Astrocyte of the hippocampus (primary cell): ENCODE data around the gene SIGLEC1.

Experiments
- DNase-seq: peaks from one replicate; pipeline ENCODE4 v3.0.0; 2011; ENCODE audit warnings: low read depth, low spot score

SIGLEC1 gene

DNA sequence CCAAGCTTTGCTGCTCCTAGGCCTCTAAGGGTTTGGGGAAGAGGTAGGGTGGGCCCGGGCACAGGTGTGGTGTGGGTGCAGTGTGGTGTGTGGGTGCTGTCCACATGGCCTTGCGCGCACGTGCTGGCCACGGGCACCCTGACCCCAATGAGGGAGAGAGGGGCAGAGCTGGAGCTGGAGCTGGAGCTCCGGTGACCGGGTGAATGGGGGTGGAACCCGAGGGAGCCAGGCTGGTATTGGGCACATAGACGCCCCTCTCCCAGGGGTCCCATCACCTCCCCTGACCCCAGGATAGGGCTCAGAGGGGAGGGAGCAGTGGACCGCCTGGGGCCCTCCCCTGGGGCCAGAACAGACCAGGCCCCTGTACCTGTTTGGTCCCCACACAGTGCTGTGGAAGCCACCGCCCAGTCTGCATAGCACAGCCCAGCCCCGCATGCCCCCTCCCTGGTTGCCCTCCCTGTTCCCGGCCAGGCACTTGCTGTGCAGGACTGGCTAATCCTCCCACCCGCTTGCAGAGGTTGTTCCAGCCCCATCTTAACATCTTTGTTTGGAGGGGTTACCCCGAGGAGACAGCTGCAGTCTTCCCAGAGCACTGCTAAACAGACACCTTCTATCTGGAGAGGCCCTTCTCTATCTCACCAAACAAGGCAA, 31.6 kb downstream of the SIGLEC1 start:
- DNase-seq = no peak

DNA sequence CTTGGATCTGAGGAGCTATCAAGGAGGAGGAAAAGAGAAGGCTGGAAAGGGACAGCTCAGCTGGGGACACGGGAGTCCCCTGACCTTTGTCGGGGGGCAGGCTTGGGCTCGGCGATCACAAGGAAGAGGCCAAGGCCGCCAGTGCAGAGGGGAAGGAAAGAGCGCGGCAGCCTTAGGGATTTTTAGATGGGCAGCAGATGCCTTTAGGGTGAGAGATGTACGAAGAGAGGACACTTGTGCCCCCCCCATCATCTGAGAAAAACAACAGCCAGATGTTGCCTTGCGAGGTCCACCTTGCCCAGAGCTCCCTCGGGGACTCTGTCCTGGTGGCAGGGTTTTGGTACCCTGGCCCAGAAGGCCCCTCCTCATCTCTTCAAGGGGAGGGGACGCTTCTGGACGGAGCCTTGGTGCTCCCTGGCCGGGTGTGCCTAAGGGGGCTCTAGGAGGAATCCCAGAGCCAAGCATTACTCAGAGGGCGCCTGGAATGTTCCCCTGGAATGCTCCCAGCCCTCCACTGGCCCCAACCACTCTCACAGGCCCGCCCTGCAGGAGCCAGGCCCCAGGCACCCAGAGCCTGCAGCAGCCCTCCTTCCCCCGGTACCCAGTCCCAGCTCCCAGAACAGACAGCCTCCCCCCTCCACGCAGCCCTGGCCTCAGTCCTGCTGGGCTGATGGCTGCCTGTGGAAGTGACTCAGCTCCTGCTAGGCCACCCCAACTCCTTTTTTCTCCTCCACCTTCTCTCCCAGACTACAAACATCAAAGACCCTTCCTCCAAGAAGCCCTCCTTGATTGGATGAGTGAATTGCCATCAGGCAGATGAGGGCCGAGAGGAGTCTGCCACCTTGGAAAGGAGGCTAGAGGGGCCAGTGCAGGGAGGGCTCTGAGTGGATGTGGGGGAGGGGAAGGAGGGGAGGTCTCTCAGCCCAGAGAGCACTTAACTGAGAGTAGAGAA, 32.4 kb downstream of the SIGLEC1 start:
- DNase-seq = peak; percentile 88

DNA sequence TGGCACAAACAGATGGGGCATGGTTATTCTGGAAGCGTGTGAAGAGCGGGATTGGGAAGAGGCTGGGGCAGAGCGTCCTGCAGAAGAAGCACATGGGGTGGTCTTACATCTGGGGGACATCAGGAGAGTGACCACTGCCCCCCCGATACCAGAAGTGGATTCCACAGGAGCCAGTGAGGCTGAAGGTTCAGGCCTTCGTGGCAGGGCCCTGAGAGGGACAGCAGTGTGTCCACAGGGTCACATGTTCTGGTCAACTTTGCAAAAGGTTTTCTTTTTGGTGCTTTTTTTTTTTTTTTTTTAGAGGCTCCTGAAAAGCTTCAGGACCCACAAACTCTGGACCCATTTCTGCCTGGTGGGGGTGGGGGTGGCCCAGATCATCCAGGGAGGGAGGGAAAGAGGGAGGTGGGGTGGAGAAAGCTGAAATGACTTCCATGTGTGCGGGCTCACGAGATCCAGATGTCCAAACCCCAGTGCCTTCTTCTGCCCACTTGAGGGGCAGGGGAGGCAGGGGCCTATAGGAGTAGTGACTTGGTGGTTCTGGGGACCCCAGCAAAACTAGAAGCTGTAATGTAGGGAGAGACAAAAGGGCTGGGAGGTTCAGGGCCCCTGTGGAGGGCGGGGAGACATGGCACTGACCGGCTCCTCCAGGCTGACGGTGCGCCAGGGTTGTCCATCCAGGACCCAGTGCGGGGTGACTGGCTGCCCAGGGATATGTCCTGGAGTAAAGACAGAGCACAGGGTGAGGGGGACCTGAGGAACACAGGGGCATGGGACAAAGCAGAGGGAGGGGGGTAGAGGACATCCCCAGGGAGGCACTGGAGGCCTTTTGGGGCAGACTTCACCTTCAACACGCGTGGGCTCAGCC, 33.3 kb downstream of the SIGLEC1 start:
- DNase-seq = no peak

DNA sequence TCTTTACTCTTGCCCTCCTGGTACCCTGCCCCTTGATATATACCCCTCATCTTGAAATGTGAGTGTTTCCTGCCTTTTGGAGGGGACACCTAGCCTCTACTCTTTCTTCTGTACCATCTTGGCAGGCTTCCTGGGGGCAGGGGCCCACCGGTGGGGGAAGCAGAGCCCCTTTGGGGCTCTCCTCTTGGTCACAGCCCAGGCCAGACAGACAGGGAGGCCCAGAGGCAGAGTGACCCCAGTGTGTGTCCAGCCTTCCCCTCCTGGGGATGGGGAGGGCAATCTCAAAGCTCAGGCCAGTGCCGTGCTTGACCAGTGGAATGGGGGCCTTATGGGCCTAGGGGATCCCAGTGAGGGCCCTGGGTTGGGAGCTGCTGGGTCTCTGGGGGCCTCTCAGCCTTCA, 34.2 kb downstream of the SIGLEC1 start:
- no peak for DNase-seq

DNA sequence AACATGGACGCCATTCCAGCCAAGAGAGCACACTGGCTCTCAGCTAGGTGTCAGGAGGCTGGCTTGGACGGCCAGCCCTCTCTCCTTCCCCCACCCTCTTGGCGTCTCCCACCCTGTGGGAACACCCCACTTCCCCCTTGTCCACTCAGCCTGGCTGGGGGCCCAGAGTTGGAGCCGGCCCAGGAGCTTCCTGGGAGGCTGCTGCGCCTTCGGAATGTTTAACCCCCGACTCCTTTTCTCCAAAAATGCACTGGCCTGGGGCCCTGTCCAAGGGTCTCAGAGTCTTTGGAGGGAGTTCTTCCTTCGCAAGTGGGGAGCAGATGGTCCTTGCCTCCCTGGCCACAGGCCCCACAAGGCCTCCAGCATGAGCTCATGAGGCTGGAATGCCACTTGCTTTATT, 34.7 kb downstream of the SIGLEC1 start:
- peak; percentile 61 for DNase-seq

DNA sequence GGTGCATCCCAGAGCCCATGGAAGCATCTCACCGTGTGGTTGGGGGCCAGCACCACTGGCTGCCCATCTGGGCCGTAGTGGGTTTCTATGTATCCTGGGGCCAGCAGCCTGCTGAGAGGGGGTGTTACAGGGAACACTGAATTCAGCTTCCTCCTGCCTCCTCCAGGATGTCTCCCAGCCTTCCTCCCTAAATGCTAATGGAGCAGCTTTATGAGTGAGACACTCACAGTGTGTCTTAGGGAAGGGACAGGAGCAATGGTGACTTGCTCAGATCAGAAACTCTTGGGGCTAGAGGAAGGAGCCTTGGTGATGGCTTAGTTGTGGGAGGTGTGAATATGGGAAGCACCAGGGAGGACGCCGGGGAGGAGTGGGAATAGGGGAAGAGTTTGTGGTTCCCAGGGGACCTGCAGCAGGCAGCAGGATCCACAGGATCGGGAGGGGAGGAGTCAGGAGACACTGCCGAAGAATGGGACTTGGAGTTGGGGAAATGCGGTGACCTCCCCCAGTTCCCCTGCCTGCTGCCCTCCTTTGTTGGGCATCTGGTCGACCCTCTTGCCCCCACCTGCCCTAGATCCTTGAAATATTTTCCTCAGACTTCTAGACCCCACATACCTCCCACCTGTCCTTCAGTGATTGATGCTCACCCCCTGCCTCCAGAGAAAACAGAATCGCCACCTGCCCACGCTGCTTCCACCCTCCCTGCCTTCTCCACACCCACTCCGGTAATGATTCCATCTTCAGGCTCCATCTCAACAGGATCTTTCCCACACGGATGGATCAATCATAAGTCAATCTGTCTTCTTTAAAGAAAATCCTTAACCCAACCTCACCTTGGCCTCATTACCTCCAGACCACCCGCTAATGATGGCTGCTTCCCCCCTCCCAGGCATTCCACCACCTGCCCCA, 37.2 kb downstream of the SIGLEC1 start:
- DNase-seq = no peak

DNA sequence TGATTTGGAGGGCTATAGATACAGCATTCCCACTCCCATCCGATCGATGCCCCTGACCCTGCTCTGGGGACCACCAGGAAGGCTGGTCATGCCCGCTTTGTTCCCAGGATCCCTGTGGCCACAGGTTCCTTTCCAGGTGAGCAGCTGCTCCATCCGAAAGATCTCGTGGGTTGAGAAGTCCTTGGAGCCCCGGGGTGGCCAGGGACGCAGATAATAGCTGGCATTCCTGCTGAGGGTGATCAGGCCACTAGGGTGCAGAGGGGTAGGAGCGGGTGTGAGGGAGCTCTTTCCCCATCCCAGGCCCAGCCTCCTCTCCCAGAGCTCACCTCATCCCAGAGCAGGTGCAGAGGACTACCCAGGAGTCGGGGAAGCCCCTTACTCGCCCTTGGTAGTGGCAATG, 38.0 kb downstream of the SIGLEC1 start:
- DNase-seq = no peak

DNA sequence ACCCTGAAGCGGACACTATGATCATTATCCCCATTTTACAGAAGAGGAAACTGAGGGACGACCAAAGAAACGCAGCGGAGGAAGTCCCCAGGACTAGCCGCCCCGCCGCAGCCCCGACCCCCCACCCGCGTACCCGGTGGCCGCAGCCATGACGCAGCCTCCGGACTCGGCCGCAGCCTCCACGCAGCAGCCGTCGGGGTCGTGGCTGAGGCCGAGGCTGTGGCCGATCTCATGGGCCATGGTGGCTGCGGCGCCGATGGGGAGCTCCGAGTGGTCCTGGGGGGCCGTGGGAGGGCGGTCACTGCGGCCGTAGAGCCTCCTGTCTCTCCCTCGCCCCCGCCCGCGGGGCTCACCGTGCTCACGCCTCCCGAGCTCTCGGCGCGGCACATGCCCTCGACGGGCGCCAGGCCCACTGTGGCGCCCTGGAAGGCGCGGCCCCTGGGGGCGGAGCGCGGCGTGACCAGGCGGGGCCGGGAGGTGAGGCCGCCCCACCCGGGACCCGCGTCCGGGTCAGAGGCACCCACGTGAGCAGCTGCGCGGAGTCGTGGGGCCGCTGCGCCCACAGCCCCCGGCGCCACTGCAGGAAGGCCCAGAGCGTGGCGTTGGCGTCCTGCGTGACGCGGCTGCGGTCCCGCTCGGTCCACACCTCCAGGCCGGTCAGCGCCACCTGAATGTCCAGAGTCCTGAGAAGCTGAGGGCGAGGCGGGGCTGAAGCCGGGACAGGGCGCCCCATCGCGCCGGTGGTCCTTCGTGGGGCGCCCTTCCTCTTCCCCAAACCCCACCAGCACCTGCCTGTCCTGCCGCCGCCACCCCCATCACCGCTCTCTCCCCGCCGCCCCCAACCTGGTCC, 39.0 kb downstream of the SIGLEC1 start:
- no peak for DNase-seq

DNA sequence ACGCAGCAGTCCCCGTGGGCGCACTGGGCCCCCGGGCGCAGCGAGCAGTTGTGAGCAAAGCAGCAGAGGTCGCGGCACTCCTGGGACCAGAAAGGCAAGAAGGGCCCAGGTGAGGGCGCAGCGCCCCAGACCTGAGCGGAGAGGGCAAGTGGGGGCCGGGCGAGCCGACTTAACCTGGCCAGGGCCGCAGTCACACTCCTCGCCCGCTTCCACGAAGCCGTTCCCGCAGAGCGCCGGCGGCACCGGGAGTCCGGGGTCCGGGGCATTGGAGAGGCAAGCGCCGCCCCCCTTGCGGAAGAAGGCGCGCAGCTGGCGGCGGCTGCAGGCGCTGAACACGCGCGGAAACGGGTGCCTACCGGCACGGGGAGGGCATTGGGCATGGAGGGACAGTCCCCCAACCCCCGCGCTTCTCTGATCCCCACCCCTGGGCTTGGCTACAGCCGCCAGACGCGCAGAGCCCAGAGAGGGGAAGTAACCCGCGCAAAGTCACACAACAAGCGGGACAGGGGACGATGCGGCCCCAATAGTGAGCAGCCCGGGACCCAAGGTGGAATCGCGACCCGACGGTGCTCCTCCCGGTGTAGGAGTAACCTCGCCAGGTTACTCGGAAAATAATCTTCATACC, 39.7 kb downstream of the SIGLEC1 start:
- peak; percentile 11 for DNase-seq

DNA sequence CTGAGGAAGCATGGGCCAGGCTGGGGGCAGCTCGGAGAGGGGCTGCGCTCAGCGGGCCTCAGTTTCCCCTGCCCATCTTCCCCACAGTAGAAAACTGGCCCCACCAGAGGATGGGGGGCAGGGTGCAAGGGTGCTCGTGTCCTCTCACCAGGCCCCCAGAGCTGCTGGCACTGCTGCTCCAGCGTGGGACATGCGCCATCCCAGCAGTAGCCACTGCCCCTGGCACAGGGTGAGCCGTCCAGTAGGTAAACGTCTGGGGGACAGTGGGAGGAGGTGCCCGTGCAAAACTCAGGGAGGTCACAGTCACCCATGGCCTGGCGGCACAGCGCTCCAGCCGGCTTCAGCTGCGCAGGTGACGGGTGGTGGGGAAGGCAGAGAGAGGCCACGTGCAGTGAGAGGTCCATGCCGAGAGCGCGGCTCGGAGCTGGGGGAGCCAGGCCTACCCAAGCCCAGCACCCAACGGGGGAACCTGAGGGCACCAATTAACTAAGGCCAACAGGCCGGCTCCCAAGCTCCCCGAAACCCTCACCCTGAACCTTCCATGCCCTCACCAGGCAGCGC, 40.3 kb downstream of the SIGLEC1 start:
- no peak for DNase-seq

DNA sequence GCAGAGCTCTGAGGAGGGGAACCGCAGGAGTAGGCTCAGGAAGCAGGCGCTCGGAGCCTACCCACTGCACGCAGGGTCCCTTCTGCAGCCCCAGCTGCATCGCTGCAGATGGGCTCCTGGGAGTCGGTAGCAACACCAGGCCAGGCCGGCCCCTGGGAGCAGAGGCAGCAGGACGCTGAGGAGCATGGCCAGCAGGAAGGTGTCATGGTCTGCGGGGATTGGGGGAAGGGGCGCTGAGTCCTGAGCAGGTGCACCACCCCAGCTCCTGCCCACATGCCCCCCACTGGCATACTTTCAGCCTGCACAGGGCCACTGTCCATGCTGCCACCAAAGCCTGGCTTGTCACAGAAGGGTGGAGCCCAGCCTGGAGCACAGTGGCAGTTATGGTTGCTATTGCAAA, 41.5 kb downstream of the SIGLEC1 start:
- no peak for DNase-seq

DNA sequence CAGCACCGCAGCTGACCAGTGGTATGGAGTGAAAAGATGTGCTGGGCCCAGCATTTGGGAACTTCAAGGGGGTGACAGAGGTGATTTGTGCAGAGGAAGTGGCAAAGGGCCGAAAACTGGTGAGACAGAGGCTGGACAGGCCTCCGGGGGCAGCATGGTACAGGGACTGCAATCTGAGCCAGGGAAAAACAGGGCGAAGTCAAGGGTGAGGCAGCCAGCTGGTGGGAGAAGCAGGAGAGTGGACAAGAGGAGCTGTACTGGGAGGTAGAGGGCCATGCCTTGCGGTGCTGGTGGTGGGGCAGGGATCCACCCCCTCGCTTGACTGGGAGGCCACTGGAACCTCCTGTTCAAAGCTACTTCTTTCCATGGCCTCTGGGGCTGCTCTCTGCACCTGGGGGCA, 41.9 kb downstream of the SIGLEC1 start:
- no peak for DNase-seq

DNA sequence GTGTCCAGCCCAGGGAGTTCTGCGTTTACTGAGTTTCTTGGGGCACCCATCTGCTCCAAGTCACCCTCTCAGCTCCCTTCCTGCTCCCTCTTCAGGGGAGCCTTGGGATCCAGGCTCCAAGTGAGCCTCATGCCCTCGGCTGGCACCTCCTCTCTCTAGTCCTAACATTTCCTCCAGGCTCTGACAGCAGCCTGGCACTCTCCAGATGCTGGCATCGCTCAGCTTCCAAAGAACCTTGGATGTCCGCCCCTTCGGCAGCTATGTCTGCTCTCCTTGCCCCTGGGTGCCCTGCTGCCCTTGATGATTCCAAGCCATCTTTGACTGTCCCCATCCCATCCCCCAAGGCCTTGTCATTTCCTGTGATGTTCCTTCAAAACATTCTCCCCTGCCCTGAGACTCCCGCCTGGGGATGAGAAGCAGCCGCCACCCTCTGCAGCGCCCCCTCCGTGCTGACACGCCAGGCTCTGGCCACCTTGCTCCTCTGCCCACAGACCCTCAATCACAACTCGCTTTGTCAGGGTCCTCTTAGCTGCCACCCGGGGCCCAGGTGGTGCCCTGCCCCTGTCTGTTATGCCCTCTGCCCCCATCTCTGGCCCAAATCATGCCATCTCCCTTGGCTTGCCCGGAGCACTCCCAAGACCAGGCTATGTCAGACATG, 42.6 kb downstream of the SIGLEC1 start:
- DNase-seq = no peak

DNA sequence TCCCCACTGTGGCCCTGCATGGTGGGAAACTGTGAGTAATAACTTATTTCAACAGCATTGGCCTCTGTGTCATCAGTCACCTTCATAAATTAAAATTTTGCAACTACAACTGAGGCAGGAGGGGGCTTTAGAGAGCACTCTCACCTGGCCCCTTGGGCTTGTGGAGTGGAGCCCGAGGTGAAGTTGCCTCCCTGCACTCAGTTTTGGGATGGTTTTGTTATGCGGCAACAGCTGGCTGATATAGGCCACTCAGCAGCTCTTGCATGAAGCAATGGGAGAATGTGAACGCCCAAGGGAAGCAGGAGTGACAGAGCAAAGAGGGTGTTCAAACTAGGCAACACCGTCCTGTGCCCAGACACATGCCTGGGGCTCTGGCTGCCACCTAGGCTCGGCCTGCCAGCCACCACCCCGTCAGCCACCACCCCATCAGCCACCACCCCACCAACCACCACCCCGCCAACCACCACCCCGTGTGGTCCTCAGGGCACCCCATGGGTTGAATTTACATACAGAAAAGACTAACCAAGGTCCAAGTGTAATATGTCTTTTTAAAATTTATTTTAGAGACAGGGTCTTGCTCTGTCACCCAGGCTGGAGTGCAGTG, 44.9 kb downstream of the SIGLEC1 start:
- DNase-seq = no peak

DNA sequence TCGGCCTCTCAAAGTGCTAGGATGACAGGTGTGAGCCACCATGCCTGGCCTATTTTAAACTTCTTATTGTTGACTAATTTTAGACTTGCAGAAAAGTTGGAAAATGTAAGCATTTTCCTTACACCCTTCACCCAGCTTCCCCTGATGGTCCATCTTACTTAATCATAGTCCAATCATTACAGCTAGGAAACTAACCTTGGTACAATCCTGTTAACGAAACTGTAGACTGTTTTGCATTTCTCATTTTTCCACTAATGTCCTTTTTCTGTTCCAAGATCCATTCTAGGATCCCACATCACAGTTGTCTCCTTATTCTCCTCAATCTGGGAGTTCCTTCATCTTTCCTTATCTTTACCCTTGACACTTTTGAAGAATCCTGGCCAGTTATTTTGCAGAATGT, 48.5 kb downstream of the SIGLEC1 start:
- DNase-seq = no peak

DNA sequence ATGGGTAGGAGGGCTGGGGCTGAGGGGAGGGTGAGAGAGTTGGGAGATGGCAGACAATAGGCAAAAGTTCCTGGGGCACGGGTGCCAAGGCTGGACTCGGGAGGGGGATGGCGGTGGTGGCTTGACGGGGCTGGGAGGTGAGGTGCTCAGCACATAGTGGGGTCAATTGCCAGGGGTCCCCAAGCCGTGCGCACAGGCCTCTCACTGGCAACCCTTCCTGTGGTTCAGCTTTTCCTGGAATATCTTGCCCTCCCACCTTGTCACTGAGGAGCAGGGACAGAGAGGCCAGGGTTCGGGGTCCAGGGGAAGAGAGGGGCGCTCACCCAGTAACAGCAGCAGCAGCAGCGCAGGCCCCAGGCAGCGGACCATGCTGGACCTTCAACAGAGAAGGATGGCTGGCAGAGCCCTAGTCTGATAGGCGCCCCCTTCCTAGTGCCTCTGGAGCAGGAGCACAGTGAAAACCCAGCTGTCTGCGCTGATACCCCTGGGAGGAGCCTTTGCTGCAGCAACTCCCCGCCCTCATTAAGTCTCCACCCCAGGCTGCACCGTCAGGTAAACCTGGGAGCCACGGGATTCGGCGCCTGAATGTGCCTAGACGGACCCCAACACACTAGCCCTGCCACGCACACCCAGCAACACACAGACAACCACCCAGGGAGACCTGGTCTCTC, 49.2 kb downstream of the SIGLEC1 start, which contains the start of gene GFRA4:
Gene GFRA4, minus strand, starts transcription at position 369 of the 671 bp plus-strand sequence. Its CDS starts 0 bp downstream, at position 369.
- DNase-seq = no peak
